Smooth muscle cell (in vitro differentiated cells): ENCODE results near the gene PRELID2. TPM values are rescaled to one million over a fixed set of nuclear protein-coding genes. Genes with fewer than 3 reads are reported as not detected.

Experiments used
- DNase-seq: peaks from one replicate; lab custom pipeline; 2025; ENCODE audit not compliant: unreplicated experiment; lab: John Stamatoyannopoulos, UW
- H2AFZ ChIP-seq: fragments of 200-600 bp; sonication (generic); 2 replicates; pipeline ENCODE4 v1.6.0; 2016; ENCODE audit warnings: antibody characterized with exemption, low read depth, mild to moderate bottlenecking
- H3F3A ChIP-seq: fragments of 200-600 bp; sonication (generic); 2 replicates; pipeline ENCODE4 v1.6.0; 2017; ENCODE audit warnings: antibody characterized with exemption, low read depth
- H3K27ac ChIP-seq: fragments of 200-600 bp; sonication (generic); 2 replicates; pipeline ENCODE4 v1.5.1; 2016; ENCODE audit warnings: low read depth, mild to moderate bottlenecking
- H3K27me3 ChIP-seq: fragments of 200-600 bp; sonication (generic); 2 replicates; pipeline ENCODE4 v1.6.1; 2016; ENCODE audit warnings: low read depth, mild to moderate bottlenecking
- H3K36me3 ChIP-seq: fragments of 200-600 bp; sonication (generic); 2 replicates; pipeline ENCODE4 v1.5.1; 2016; ENCODE audit warnings: low read depth
- H3K4me1 ChIP-seq: fragments of 200-600 bp; sonication (generic); 2 replicates; pipeline ENCODE4 v1.5.1; 2016; ENCODE audit warnings: low read depth
- H3K4me2 ChIP-seq: fragments of 200-600 bp; sonication (generic); 2 replicates; pipeline ENCODE4 v1.6.0; 2016; ENCODE audit warnings: mild to moderate bottlenecking
- H3K4me3 ChIP-seq: fragments of 200-600 bp; sonication (generic); 2 replicates; pipeline ENCODE4 v1.5.1; 2016; ENCODE audit warnings: mild to moderate bottlenecking
- H3K79me2 ChIP-seq: fragments of 200-600 bp; sonication (generic); 2 replicates; pipeline ENCODE4 v1.6.0; 2016; ENCODE audit warnings: low read depth, mild to moderate bottlenecking
- H3K9ac ChIP-seq: fragments of 200-600 bp; sonication (generic); 2 replicates; pipeline ENCODE4 v1.6.0; 2016; ENCODE audit warnings: low read depth
- H3K9me3 ChIP-seq: fragments of 200-600 bp; sonication (generic); replicated peaks from 2 replicates; pipeline ENCODE4 v1.5.1; 2016; ENCODE audit warnings: low read depth
- H4K20me1 ChIP-seq: fragments of 200-600 bp; sonication (generic); 2 replicates; pipeline ENCODE4 v1.6.0; 2016; ENCODE audit warnings: low read depth
- WGBS: methylation state at CpG from one replicate; pipeline ENCODE4 v1.1.7; 2016; ENCODE audit warnings: low lambda C conversion rate; 5-methylcytosine and 5-hydroxymethylcytosine counted together
- polyA plus RNA-seq: library from polyadenylated mRNA; unstranded; fragments of >200 nt; fragmentation: Nextera tagmentation; extraction: Ambion mirVana; gene quantifications from 2 replicates; pipeline ENCODE4 v1.2.1, GENCODE V29; 2016
- total RNA-seq: library from RNA; depleted of rRNA; stranded (reverse); fragments of >200 nt; gene quantifications from 2 replicates; pipeline ENCODE4 v1.2.3, GENCODE V29; 2014
- TF ChIP-seq, protein P1 (sequence below): fragments of 200-600 bp; sonication (generic); IDR thresholded peaks from 2 replicates; pipeline ENCODE4 v1.5.1; 2017; ENCODE audit warnings: borderline replicate concordance, mild to moderate bottlenecking, antibody characterized with exemption; ENCODE audit not compliant: insufficient read depth, poor library complexity, severe bottlenecking

PRELID2 gene
- total and polyA plus RNA-seq, 2 experiments from 2014 or later, result 2.5 to 7.3 TPM

DNA sequence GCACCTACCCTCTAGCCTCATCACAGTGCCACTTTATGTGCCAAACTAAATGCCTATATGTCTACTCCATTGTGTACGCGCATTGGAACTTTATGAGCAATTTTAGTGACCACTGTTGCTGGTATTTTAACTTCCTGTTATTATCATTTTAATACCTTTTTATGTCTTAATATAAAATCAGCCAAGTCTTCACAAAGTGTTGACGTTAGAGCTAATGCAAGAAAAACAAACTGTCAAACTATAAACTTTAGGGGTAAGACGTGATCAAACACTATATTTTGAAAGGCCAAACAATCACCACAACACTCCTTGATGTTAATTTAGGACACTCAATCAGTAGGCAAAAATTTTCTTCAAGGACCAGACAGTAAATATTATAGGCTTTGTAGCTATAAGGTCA lies 73.9 kb downstream of the PRELID2 start:
- Histone ChIP-seq H3K9me3 (no peaks in the 10 kb centered on the region), H3K36me3 (no peaks in the 10 kb centered on the region), H3K9ac (no peak overlapping the region), H3K79me2 (no peaks in the 10 kb centered on the region), H3F3A (no peaks in the 10 kb centered on the region), H3K4me1 (no peaks in the 10 kb centered on the region), H3K4me3 (no peak overlapping the region), H2AFZ (no peak overlapping the region), H4K20me1 (no peaks in the 10 kb centered on the region), H3K27ac (no peak overlapping the region), H3K27me3 (no peaks in the 10 kb centered on the region), H3K4me2 (no peak overlapping the region)
- no peak for DNase-seq
- WGBS, result 87% methylated on average over 4 of the region's 4 CpGs
- TF ChIP-seq, protein P1, sequence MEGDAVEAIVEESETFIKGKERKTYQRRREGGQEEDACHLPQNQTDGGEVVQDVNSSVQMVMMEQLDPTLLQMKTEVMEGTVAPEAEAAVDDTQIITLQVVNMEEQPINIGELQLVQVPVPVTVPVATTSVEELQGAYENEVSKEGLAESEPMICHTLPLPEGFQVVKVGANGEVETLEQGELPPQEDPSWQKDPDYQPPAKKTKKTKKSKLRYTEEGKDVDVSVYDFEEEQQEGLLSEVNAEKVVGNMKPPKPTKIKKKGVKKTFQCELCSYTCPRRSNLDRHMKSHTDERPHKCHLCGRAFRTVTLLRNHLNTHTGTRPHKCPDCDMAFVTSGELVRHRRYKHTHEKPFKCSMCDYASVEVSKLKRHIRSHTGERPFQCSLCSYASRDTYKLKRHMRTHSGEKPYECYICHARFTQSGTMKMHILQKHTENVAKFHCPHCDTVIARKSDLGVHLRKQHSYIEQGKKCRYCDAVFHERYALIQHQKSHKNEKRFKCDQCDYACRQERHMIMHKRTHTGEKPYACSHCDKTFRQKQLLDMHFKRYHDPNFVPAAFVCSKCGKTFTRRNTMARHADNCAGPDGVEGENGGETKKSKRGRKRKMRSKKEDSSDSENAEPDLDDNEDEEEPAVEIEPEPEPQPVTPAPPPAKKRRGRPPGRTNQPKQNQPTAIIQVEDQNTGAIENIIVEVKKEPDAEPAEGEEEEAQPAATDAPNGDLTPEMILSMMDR, result no peak

DNA sequence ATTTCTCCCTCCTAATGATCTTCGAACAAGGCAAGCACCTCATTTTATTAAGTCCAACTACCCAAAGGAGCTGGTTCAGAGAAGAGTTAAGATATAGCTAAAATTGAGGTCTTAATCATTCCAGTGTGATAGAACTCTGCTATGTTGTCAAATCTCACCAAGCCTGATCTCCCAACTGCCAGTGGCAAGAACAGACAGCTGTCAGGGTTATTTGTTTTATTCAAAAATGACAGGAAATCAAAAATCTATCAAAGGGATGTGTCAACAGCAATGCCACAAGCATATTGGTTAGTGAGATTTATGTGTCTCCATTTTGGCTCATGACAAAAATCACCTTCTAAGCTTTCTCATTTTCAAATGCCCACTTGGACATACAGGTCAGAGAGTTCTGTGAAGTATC lies 74.5 kb downstream of the PRELID2 start:
- H3K9me3 ChIP-seq, result no peaks in the 10 kb centered on the region
- H3K4me2 ChIP-seq, result no peak overlapping the region
- no peaks in the 10 kb centered on the region for H4K20me1 ChIP-seq
- H2AFZ ChIP-seq, result no peak overlapping the region
- TF ChIP-seq, protein P1, result no peak
- H3K36me3 ChIP-seq, result no peaks in the 10 kb centered on the region
- no peaks in the 10 kb centered on the region for H3K4me1 ChIP-seq
- H3K9ac ChIP-seq, result no peak overlapping the region
- H3K4me3 ChIP-seq, result no peak overlapping the region
- 92% methylated on average over 1 of the region's 1 CpG for WGBS
- H3K79me2 ChIP-seq, result no peaks in the 10 kb centered on the region
- DNase-seq, result no peak
- no peak overlapping the region for H3K27ac ChIP-seq
- no peaks in the 10 kb centered on the region for H3K27me3 ChIP-seq
- no peaks in the 10 kb centered on the region for H3F3A ChIP-seq

DNA sequence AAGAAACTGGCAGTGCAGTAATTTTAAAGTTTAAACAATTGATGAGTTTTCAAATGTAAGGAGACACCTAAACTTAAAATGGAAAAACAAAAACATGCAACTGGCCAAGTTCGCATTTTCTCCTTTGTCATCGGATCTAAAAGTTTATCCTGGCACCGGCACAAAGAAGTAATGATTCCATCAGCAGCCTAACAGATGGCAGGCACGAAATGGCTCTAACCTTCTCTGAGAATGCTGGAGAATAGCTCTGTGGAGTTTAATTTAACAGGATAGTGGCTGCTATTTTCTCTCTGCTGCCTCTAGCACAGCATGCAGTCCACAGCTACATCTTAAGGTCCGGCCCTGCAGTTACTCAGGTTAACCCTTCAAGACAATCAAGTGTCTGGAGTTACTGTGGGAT lies 82.2 kb downstream of the PRELID2 start:
- no peak overlapping the region for H2AFZ ChIP-seq
- DNase-seq, result no peak
- no peak overlapping the region for H3K9ac ChIP-seq
- H3K79me2 ChIP-seq, result no peaks in the 10 kb centered on the region
- H3K4me2 ChIP-seq, result no peak overlapping the region
- no peaks in the 10 kb centered on the region for H4K20me1 ChIP-seq
- H3K27ac ChIP-seq, result no peak overlapping the region
- H3K9me3 ChIP-seq, result peaks cover 2% of the 10 kb centered on the region
- no peak overlapping the region for H3K4me3 ChIP-seq
- H3K27me3 ChIP-seq, result no peaks in the 10 kb centered on the region
- 86% methylated on average over 5 of the region's 5 CpGs for WGBS
- no peaks in the 10 kb centered on the region for H3K36me3 ChIP-seq
- TF ChIP-seq, protein P1, result no peak
- H3K4me1 ChIP-seq, result peaks cover 7% of the 10 kb centered on the region
- no peaks in the 10 kb centered on the region for H3F3A ChIP-seq

DNA sequence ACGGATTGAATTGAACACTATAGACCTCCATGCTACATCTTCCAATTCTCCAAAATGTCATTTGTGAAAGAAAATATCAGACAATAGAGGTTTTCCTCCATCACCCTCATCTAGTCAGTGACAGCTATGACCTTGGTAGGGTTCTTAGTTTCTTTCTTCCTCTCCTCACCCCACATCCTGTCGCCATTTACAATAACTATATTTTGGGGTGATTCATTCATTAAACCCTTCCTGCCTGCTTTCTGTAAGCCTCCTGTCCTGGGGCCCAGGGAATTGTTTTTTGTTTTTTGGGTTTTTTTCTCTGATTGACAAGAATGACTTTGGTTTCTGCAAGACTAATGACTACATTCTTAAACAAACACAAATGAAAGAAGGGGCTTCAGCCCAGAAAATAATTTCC lies 82.6 kb downstream of the PRELID2 start:
- no peak overlapping the region for H2AFZ ChIP-seq
- no peak for DNase-seq

More for the DNA sequence above, 82.6 kb downstream of the PRELID2 start:
- no peaks in the 10 kb centered on the region for H3K79me2 ChIP-seq
- H3K27ac ChIP-seq, result no peak overlapping the region
- H3K4me3 ChIP-seq, result no peak overlapping the region
- WGBS, result 90% methylated on average over 2 of the region's 2 CpGs
- no peaks in the 10 kb centered on the region for H3K36me3 ChIP-seq
- TF ChIP-seq, protein P1, result no peak
- peaks cover 2% of the 10 kb centered on the region for H3K9me3 ChIP-seq
- peaks cover 7% of the 10 kb centered on the region for H3K4me1 ChIP-seq
- no peaks in the 10 kb centered on the region for H4K20me1 ChIP-seq
- H3F3A ChIP-seq, result no peaks in the 10 kb centered on the region
- no peak overlapping the region for H3K4me2 ChIP-seq
- H3K27me3 ChIP-seq, result no peaks in the 10 kb centered on the region
- no peak overlapping the region for H3K9ac ChIP-seq
